NB4 (cell line): Measurements from ENCODE around the gene TNFSF9.
A peak's percentile ranks its signal among the peaks of the same experiment; 100 is the strongest.

ENCODE experiments used
- DNase-seq: peaks from one replicate; pipeline ENCODE4 v3.0.0; 2010; ENCODE audit warnings: low read depth
- H3K4me3 ChIP-seq: one replicate; pipeline ENCODE4 v1.5.1; 2011; ENCODE audit warnings: mild to moderate bottlenecking, low read depth, low read length, moderate library complexity
- CTCF ChIP-seq: IDR thresholded peaks from one replicate; pipeline ENCODE4 v1.5.1; 2012; ENCODE audit warnings: low read depth, low read length
- MAX ChIP-seq: IDR thresholded peaks from 2 replicates; pipeline ENCODE4 v1.6.1; 2011; ENCODE audit warnings: low read depth, low read length
- MYC ChIP-seq: IDR thresholded peaks from 2 replicates; pipeline ENCODE4 v1.6.1; 2011; ENCODE audit warnings: low read depth, low read length
- POLR2A ChIP-seq: IDR thresholded peaks from 2 replicates; pipeline ENCODE4 v1.6.1; 2011; ENCODE audit warnings: mild to moderate bottlenecking; ENCODE audit not compliant: insufficient read length; ENCODE audit errors: extremely low read depth

TNFSF9 gene

GRCh38 chr19:6522712-6523111, 8.1 kb upstream of the TNFSF9 start:
- TF ChIP-seq CTCF: no peak
- no peak for TF ChIP-seq MAX
- TF ChIP-seq MYC: no peak
- TF ChIP-seq POLR2A: no peak
- no peak for DNase-seq
- H3K4me3 ChIP-seq: no peak overlapping the region

GRCh38 chr19:6524311-6524710, 6.5 kb upstream of the TNFSF9 start:
- no peak for DNase-seq
- TF ChIP-seq CTCF (no peak), MYC (no peak), MAX (no peak), POLR2A (no peak)
- no peak overlapping the region for H3K4me3 ChIP-seq

- peak; percentile 36; the same call in 1 of the 2 replicates for TF ChIP-seq MYC
- TF ChIP-seq MAX: peak; percentile 71
- TF ChIP-seq CTCF: no peak
- peak; percentile 55 for DNase-seq
- no peak overlapping the region for H3K4me3 ChIP-seq
Observed at GRCh38 chr19:6527893-6528543, 2.8 kb upstream of the TNFSF9 start.

GRCh38 chr19:6528544-6529121, 2.2 kb upstream of the TNFSF9 start:
- DNase-seq: peak; percentile 84
- H3K4me3 ChIP-seq: no peak overlapping the region
- no peak for TF ChIP-seq MYC
- TF ChIP-seq MAX: no peak; the same call in 1 of the 2 replicates
- no peak for TF ChIP-seq POLR2A
- no peak for TF ChIP-seq CTCF

- no peak overlapping the region for H3K4me3 ChIP-seq
- TF ChIP-seq MYC (no peak), CTCF (no peak), POLR2A (no peak), MAX (no peak)
- no peak for DNase-seq
Observed at GRCh38 chr19:6529351-6529750, 1.5 kb upstream of the TNFSF9 start.
